GM18907 (cell line): Measurements from ENCODE around the gene SLC7A10.

Source experiments
- ATAC-seq: cut with Tn5 transposase; IDR thresholded peaks from one replicate; pipeline ENCODE4 v1.9.1; 2021; ENCODE audit warnings: mild to moderate bottlenecking, moderate library complexity; ENCODE audit not compliant: unreplicated experiment

Gene SLC7A10

DNA sequence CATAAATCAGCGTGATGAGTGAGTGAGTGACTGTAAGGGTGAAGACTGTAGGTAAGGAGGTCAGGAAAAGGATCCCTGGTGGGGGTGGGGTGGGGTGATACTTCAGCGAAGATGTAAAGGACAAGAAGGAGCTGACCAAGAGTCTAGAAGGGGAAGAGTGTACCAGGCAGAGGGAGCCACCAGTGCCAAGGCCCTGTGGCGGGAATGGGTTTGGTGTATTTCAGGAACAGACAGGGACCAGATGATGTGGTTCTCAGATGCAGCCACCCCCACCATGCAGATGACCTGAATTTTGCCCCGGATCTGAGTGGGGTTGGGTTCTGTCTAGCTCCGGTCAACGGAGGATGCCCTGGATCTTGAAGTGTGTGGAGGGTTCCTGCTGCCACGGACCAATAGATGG is 30.1 kb upstream of the SLC7A10 start:
- no peak for ATAC-seq

DNA sequence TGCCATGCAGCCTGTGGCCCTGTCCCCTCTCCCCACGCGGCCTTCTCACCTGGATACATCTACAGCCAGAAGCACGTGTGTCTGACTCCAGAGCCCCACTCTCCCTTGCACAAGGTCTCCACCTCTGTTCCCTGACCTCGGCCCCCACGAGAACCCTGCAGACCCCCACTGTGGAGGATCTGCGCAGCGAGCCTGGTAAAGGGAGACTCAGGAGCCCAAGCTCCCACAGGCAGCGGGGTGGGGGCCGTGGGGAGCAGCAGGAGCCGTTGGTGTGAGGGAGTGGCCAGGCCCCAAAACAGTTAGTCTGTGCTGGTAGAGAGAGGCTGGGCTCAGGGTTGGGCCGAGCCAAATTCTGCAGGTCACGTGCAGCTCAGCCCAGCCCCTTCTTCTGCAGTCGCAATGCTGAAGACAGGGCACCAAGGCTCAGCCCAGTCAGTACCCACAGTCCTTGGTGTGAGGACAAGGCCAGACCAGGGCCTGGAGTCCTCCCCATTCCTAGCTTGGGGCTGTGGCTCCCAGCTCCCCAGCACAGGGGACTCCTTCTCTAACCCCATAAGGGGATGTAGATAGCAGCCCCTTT is 28.7 kb upstream of the SLC7A10 start:
- no peak for ATAC-seq

DNA sequence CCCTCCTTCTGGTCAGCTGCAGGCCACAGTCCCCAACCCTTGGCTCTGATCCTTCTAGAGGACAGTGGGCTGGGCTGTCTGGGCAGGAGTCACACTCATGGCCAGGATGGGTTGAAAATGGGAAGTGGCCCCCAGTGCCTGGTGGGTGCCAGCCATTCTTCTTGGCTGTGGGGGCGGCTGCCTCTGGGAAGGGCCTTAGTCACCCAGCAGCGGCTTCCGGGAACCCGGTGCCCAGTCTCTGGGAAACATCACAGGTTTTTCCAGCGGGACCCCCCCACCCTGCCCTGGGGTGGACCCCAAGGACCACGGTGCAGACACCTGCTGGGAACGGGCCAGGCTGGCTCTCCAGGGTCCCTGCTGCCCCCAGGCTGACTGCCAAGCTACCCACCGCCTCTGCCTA is 27.3 kb upstream of the SLC7A10 start:
- ATAC-seq: no peak

GRCh38 chr19:33252418-33252962 is 26.8 kb upstream of the SLC7A10 start:
- no peak for ATAC-seq

GRCh38 chr19:33251526-33252090 is 26.0 kb upstream of the SLC7A10 start:
- ATAC-seq: no peak

DNA sequence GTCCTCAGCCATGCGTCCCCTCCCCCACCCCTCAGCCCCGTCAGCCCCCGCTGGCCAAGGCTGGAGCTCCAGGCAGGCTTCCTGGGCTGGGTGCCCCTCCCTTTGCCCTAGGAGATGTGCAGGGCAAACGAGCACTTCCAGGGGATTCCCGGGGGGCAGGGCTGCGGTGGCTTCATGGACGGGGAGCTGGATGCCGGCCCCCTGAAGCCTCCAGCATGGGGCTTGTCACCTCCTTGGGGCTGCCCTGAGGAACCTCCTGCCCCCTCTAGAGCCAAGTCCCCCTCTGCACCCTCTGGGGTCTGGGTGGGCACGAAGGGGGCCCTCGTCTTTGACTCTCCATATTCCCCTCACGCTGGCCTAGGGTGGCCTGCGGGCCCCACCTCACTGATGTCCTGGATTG is 25.4 kb upstream of the SLC7A10 start:
- ATAC-seq: no peak

- ATAC-seq: no peak
Measured at GRCh38 chr19:33250500-33250899, 24.9 kb upstream of the SLC7A10 start.

DNA sequence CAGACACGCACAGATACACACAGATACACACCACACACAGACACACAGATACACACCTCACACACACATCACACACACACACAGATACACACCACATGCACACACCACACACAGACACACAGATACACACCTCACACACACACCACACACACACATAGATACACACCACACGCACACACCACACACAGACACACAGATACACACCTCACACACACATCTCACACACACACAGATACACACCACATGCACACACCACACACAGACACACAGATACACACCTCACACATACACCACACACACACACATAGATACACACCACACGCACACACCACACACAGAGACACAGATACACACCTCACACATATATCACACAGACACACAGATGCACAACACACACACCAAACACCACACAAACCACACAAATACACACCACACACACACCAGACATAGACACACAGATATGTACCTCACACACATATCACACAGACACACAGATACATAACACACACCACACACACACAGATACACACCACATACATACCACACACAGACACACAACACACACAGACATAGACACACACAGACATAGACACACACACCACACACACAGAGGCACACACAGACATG is 24.2 kb upstream of the SLC7A10 start:
- ATAC-seq: no peak

DNA sequence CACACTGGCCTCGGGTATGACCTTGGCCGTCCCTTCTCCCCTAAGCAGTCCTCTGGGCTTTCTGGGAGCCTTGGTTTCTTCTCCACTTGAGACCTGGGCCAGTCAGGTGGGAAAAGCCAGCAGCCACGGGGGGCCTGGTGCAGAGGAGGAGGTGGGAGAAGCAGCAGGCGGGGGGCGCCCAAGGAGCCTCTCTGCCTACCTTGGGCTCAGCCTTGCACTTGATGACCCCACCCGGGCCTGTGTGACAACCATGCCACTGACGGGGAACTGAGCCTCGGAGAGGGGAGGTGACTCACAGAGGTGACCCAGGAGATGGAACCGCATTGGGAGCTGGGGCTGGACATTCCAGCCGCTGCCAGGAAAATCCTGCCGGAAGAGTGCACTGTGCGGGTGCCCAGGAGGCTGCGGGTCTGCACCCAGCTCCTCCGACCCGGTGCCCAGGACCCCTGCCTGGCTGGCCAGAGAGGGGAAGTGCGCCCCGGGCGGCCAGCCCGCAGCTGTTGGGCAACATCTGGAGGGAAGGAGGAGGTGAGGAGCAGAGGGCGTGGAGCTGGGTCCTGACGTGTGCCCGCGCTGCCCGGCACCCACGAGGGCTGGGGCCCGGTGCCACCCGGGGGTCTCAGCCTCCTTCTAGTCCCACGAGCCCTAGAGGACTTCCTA is 23.4 kb upstream of the SLC7A10 start:
- ATAC-seq: no peak

- ATAC-seq: no peak
Measured at GRCh38 chr19:33248553-33248953, 22.9 kb upstream of the SLC7A10 start.

GRCh38 chr19:33248104-33248503 is 22.5 kb upstream of the SLC7A10 start:
- no peak for ATAC-seq

- ATAC-seq: no peak
Measured at GRCh38 chr19:33247441-33247819, 21.8 kb upstream of the SLC7A10 start.

GRCh38 chr19:33246709-33247440 is 21.2 kb upstream of the SLC7A10 start:
- ATAC-seq: no peak

DNA sequence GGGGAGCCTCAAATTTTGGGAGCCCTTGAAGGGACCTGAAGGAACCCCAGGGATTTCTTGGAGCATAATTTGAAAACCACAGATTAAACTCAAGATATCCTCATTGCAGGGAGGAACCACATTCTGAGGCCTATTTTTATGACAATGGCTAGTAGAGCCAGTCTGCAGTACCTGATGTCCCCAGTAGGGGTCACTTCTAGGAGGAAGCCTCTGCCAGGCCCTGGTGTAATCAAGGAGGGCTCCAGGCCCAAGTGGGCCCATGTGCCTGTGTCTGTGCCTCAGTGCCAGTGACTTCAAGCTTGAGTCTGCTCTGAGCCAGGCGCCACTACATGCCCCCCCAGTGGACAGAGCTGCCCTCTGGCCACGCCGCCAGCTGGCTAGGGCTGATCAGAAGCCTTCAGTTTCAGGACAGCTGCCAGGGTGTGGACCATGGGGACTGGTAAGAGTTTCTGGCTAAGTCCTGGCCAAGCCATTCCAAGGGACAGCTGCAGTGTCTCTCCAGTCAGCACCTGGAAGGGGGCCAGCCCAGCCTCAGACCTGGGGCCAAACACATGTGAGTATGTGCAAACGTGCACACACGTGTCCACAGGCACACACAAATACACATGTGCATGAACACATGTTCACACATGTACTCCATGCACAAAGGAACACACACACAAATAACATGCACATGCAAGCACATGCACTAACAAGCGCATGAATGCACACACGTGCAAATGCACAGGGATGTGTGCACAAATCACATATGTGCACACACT is 20.5 kb upstream of the SLC7A10 start:
- no peak for ATAC-seq

- no peak for ATAC-seq
Measured at GRCh38 chr19:33242911-33243310, 17.3 kb upstream of the SLC7A10 start.

DNA sequence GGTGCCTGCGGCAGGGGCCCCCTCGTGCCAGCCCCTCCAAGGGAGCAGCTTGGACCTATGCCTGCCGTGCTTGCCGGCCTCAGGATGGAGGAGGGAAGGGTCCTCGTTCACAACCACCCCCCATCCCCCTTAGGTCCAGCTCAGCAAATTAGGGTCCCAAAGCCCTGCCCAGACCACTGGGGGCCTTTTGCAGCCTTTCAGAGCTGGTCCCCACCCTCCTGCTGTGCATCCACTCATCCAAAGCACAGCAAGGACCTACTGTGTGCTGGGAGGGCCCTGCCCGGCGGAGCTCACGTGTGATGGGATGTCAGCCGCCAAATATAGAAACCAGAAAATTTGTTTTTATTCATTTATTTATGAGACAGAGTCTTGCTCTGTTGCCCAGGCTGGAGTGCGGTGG is 16.5 kb upstream of the SLC7A10 start:
- no peak for ATAC-seq

GRCh38 chr19:33241530-33242101 is 16.0 kb upstream of the SLC7A10 start:
- ATAC-seq: no peak

DNA sequence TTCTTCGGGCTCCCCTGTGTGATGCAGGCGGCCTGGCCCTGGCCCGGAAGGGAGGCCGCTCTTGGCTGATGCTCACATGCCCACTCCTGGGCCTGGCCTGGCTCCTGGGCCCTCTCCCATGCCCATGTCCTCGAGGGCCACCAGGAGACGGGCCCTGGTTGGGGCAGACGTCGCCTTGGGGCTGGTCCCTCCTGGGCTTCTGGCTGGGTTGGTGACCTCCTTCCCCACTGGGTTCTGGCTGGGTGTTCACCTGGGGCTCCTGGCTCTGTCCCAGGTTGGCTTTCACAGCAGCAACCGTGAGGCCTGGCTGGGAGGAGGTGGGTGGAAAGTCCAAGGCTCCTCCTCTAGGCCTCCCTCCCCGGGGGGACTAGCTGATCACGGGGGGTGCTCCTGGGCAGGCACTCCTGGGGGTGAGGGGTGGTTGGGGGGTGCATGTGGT is 15.5 kb upstream of the SLC7A10 start:
- ATAC-seq: no peak

DNA sequence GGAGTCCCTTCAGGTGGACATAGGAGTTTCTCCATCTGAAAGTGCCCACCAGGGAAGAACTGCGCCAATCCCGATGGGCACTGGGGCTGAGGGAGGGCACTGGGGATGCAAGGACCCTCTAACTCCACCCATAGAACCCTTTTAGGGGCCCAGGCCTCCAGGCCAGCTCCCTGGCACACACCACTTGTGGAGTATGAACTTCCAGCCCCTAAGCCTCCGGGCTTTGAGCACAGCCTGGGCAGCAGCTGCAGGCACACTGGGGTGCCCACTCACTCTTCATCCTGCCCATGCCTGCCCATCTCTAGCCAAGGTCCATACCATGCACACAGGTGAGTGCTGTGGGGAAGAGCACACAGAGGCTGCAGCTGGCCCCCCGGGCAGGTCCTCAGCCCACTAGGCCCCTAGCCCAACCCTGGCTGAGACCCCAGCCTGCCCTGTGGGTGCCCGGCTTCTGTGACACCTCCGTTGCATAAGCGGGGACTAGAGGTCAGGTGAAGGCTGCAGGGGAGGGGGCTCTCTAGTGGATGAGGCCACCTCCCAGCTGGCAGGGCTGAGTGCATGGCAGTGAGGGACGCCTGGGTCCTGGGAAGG is 14.6 kb upstream of the SLC7A10 start:
- no peak for ATAC-seq
